HepG2 (cell line): ENCODE results near the gene CACNA2D3.

Experiments
- FOXJ3 ChIP-seq: sonication (generic); formaldehyde crosslinking; IDR thresholded peaks from 2 replicates; pipeline ENCODE4 v1.4.0; 2020; ENCODE audit warnings: missing genetic modification reagents, mild to moderate bottlenecking, borderline replicate concordance
- FOXO4 ChIP-seq: sonication (generic); formaldehyde crosslinking; conservative IDR thresholded peaks from 2 replicates; pipeline ENCODE4 v1.8.1; 2023; ENCODE audit warnings: missing genetic modification reagents
- KDM1A ChIP-seq: IDR thresholded peaks from 2 replicates; pipeline ENCODE4 v1.6.1; 2016; ENCODE audit warnings: missing compliant biosample characterization
- NFE2L1 ChIP-seq: sonication (generic); formaldehyde crosslinking; IDR thresholded peaks from 2 replicates; pipeline ENCODE4 v1.4.0; 2020; ENCODE audit warnings: missing genetic modification reagents, mild to moderate bottlenecking, borderline replicate concordance
- POLR2AphosphoS5 ChIP-seq: IDR thresholded peaks from 2 replicates; pipeline ENCODE4 v1.6.1; 2012; ENCODE audit warnings: low read depth, low read length
- SETDB1 ChIP-seq: sonication (generic); formaldehyde crosslinking; IDR thresholded peaks from 2 replicates; pipeline ENCODE4 v1.5.1; 2020; ENCODE audit warnings: missing genetic modification reagents, mild to moderate bottlenecking, borderline replicate concordance
- SPEN ChIP-seq: sonication (generic); formaldehyde crosslinking; IDR thresholded peaks from 2 replicates; pipeline ENCODE4 v1.5.1; 2020; ENCODE audit warnings: low read depth, mild to moderate bottlenecking, missing genetic modification reagents
- TFAP4 ChIP-seq: sonication (generic); IDR thresholded peaks from 2 replicates; pipeline ENCODE4 v1.6.1; 2016; ENCODE audit warnings: low read depth, borderline replicate concordance
- ZBTB1 ChIP-seq: sonication (generic); formaldehyde crosslinking; IDR thresholded peaks from 2 replicates; pipeline ENCODE4 v1.4.0; 2020; ENCODE audit warnings: missing genetic modification reagents, borderline replicate concordance
- ZNF317 ChIP-seq: sonication (generic); formaldehyde crosslinking; IDR thresholded peaks from 2 replicates; pipeline ENCODE4 v1.5.0; 2020; ENCODE audit warnings: mild to moderate bottlenecking, missing genetic modification reagents
- ZNF335 ChIP-seq: sonication (generic); formaldehyde crosslinking; IDR thresholded peaks from 2 replicates; pipeline ENCODE4 v1.4.0; 2020; ENCODE audit warnings: missing genetic modification reagents
- ZNF703 ChIP-seq: sonication (generic); formaldehyde crosslinking; IDR thresholded peaks from 2 replicates; pipeline ENCODE4 v1.5.1; 2020; ENCODE audit warnings: missing genetic modification reagents, mild to moderate bottlenecking, moderate library complexity, borderline replicate concordance

- no peak for TF ChIP-seq KDM1A (CRISPR knock-in tag)
- no peak for TF ChIP-seq FOXJ3 (CRISPR knock-in tag)
- no peak for TF ChIP-seq SPEN
- TF ChIP-seq ZNF703 (CRISPR knock-in tag): no peak
- no peak for TF ChIP-seq ZBTB1 (CRISPR knock-in tag)
- TF ChIP-seq TFAP4: no peak
- no peak for TF ChIP-seq ZNF335
- no peak for TF ChIP-seq SETDB1 (CRISPR knock-in tag)
- TF ChIP-seq ZNF317 (CRISPR knock-in tag): no peak
- TF ChIP-seq POLR2AphosphoS5: no peak
- no peak for TF ChIP-seq NFE2L1 (CRISPR knock-in tag)
- no peak for TF ChIP-seq FOXO4 (CRISPR knock-in tag)
Observed at GRCh38 chr3:55009372-55009771, 887.0 kb downstream of the CACNA2D3 start.
